A549 (cell line): ENCODE measurements around the gene NQO2. TPM values are rescaled to one million over a fixed set of nuclear protein-coding genes. Genes with fewer than 3 reads are reported as not detected.
"Not testable (repeated sequence)": the region's sequence is repeated elsewhere in the genome, so short reads cannot be mapped to it uniquely, and the experiment has no call there.

Experiments used
- ATAC-seq, 2 experiments: fragments of 200-7000 bp in 1 of 2; fragments of >200 bp in 1 of 2; cut with Nextera tagmentation in 1 of 2; cut with Tn5 transposase in 1 of 2; 3 replicates each; pipeline versions ENCODE4 v1.8.0 to v1.9.1; 2018 to 2020; ENCODE audit warnings: mild to moderate bottlenecking in 1 of 2, moderate library complexity in 1 of 2
- CTCF ChIA-PET: fragments of 300-600 bp; sonication (Branson Sonifier 250); formaldehyde crosslinking; extraction: SDS; loops from one replicate; lab custom pipeline; 2021; ENCODE audit warnings: antibody characterized with exemption, inconsistent platforms; lab: Yijun Ruan, JAX
- POLR2A ChIA-PET: fragments of 350-600 bp; formaldehyde crosslinking; extraction: SDS; loops from one replicate; lab custom pipeline; 2021; ENCODE audit warnings: antibody characterized with exemption, inconsistent platforms; lab: Yijun Ruan, JAX
- DNase-seq, 2 experiments: peaks; one replicate each; pipeline versions ENCODE4 v3.0.0 to v3.0.0-alpha.2; 2011 to 2016; ENCODE audit warnings: low read depth in 1 of 2, low spot score in 1 of 2
- FAIRE-seq: peaks from 2 replicates; lab custom pipeline; 2011; peaks lifted over from hg19 to GRCh38; lab: Jason Lieb, UNC
- H3K27ac ChIP-seq, 2 experiments: fragments of >200 bp; sonication (Bioruptor Twin); formaldehyde crosslinking; 3 replicates each; pipeline ENCODE4 v1.5.1; 2016 to 2017
- H3K4me1 ChIP-seq: fragments of >200 bp; sonication (Bioruptor Twin); formaldehyde crosslinking; 3 replicates; pipeline ENCODE4 v1.6.1; 2016
- H3K4me2 ChIP-seq: fragments of >200 bp; sonication (Bioruptor Twin); formaldehyde crosslinking; 3 replicates; pipeline ENCODE4 v1.6.1; 2016
- H3K4me3 ChIP-seq: fragments of >200 bp; sonication (Bioruptor Twin); formaldehyde crosslinking; 3 replicates; pipeline ENCODE4 v1.5.1; 2016
- H3K9me3 ChIP-seq: fragments of >200 bp; sonication (Bioruptor Twin); formaldehyde crosslinking; 3 replicates; pipeline ENCODE4 v1.6.1; 2016
- EHMT2 ChIP-seq: fragments of 200-600 bp; sonication (generic); IDR thresholded peaks from 2 replicates; pipeline ENCODE4 v1.6.1; 2016; ENCODE audit warnings: antibody characterized with exemption, low read depth, mild to moderate bottlenecking, moderate library complexity
- ESRRA ChIP-seq: fragments of 150-350 bp; IDR thresholded peaks from 2 replicates; pipeline ENCODE4 v1.6.1; 2014; ENCODE audit warnings: mild to moderate bottlenecking, low read length, borderline replicate concordance
- JUN ChIP-seq, 2 experiments: fragments of >200 bp; sonication (Bioruptor Twin); formaldehyde crosslinking; IDR thresholded peaks; 2 replicates in 1 of 2; 3 replicates in 1 of 2; pipeline ENCODE4 v1.6.1; 2016 to 2017
- PHF8 ChIP-seq: fragments of 200-600 bp; sonication (generic); IDR thresholded peaks from 2 replicates; pipeline ENCODE4 v1.6.1; 2016; ENCODE audit warnings: low read depth, mild to moderate bottlenecking, antibody characterized with exemption, moderate library complexity, borderline replicate concordance
- POLR2A ChIP-seq: IDR thresholded peaks from 2 replicates; pipeline ENCODE4 v1.6.1; 2012; ENCODE audit warnings: mild to moderate bottlenecking, low read length
- POLR2AphosphoS2 ChIP-seq: conservative IDR thresholded peaks from 2 replicates; pipeline ENCODE4 v1.6.1; 2012; ENCODE audit warnings: low read length, improper control_type of control experiment, inconsistent platforms
- RAD21 ChIP-seq, 2 experiments: fragments of >200 bp in 1 of 2; sonication (Bioruptor Twin) in 1 of 2; formaldehyde crosslinking in 1 of 2; IDR thresholded peaks in 1 of 2; conservative IDR thresholded peaks in 1 of 2; 2 replicates in 1 of 2; 3 replicates in 1 of 2; pipeline ENCODE4 v1.6.1; 2012 to 2018; ENCODE audit warnings: inconsistent platforms in 1 of 2
- SREBF2 ChIP-seq: fragments of 450-650 bp; IDR thresholded peaks from 2 replicates; pipeline ENCODE4 v1.6.1; 2014; ENCODE audit warnings: mild to moderate bottlenecking, moderate library complexity
- ZNF302 ChIP-seq: fragments of 250-450 bp; sonication (Bioruptor Pico); IDR thresholded peaks from 2 replicates; pipeline ENCODE4 v1.9.0; 2021; ENCODE audit warnings: inconsistent platforms, mild to moderate bottlenecking, moderate library complexity
- WGBS: methylation state at CpG from one replicate; pipeline ENCODE4 v1.1.6; 2017; ENCODE audit errors: missing lambda C conversion rate; 5-methylcytosine and 5-hydroxymethylcytosine counted together
- polyA plus RNA-seq, 4 experiments: library from polyadenylated mRNA; depleted of rRNA in 3 of 4; stranded (reverse); fragments of >200 nt; fragmentation: RNase III in 1 of 4; extraction: RNeasy Plus Mini Kit Qiagen cat#74134 plus additional on column Dnase treatment in 1 of 4; gene quantifications; 2 replicates in 3 of 4; 3 replicates in 1 of 4; pipeline ENCODE4 v1.2.3, GENCODE V29; 2011 to 2017
- TF ChIP-seq, protein P1 (sequence below): fragments of >200 bp; sonication (Bioruptor Twin); formaldehyde crosslinking; IDR thresholded peaks from 3 replicates; pipeline ENCODE4 v1.5.1; 2016
- TF ChIP-seq, protein P2 (sequence below): IDR thresholded peaks from 2 replicates; pipeline ENCODE4 v1.6.1; 2012

NQO2 gene
- polyA plus RNA-seq, 2 of the 4 experiments (the other 2 are of a cell fraction) = 67.2 to 86.5 TPM

DNA sequence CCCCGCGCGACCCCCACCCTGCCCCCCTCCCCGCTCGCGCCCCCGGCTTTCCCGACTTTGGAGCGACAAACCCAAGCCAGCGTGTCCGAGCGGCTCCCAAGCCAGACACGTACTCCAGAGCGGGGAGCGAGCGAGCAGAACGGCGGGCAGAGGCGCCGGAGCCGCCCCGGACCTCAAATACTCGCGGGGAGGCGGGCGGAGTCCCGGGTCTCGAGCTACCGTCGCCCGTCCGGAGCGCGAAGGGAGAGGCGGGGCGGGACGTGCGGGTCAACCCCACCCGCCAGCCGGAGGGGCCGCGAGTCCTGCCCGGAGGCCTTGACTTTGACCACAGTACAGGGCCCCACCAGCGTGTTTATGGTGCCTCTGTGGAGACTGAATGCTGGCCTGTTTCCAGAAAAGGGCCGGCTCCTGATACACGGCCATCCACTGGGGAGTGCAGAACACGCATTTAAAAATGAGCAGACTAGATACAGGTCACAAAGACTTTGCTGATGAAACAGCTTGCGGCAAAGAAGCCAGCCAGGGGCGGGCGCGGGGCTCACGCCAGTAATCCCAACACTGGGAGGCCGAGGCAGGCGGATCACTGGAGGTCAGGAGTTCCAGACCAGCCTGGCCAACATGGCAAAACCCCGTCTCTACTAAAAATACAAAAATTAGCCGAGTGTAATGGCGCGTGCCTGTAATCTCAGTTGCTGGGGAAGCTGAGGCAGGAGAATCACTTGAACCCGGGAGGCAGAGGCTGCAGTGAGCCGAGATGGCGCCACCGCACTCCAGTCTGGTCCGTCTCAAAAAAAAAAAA, 28.1 kb upstream of the NQO2 start, which contains the start of gene SERPINB6:
Gene SERPINB6, minus strand, starts transcription at position 148 of the 799 bp plus-strand sequence. CDS start 12,235 bp downstream, outside the sequence.
- Histone ChIP-seq H3K4me1 (peaks cover 20% of the 10 kb centered on the region), H3K27ac (peak within 1 kb of the TSS; percentile 88 to 99), H3K9me3 (no peaks in the 10 kb centered on the region), H3K4me3 (peak within 1 kb of the TSS; percentile 86), H3K4me2 (peak within 1 kb of the TSS; percentile 83)
- DNase-seq = peak; percentile 27 to 53
- TF ChIP-seq ESRRA (no peak), POLR2AphosphoS2 (no peak), PHF8 (peak; percentile 34; the same call in 1 of the 2 replicates), SREBF2 (no peak), EHMT2 (no peak), POLR2A (0 out of 2 replicates have a peak, but pooled peaks have one; percentile 20), JUN (IDR thresholded peaks at IDR 0.05) (0 out of 5 replicates have a peak, but pooled peaks of 1 of the 2 experiments have one; percentile 55), RAD21 (conservative IDR thresholded peaks at IDR 0.05 in 1 of 2, IDR thresholded peaks at IDR 0.05 in 1 of 2) (no peak), ZNF302 (CRISPR knock-in tag) (no peak)
- TF ChIP-seq, protein P1, sequence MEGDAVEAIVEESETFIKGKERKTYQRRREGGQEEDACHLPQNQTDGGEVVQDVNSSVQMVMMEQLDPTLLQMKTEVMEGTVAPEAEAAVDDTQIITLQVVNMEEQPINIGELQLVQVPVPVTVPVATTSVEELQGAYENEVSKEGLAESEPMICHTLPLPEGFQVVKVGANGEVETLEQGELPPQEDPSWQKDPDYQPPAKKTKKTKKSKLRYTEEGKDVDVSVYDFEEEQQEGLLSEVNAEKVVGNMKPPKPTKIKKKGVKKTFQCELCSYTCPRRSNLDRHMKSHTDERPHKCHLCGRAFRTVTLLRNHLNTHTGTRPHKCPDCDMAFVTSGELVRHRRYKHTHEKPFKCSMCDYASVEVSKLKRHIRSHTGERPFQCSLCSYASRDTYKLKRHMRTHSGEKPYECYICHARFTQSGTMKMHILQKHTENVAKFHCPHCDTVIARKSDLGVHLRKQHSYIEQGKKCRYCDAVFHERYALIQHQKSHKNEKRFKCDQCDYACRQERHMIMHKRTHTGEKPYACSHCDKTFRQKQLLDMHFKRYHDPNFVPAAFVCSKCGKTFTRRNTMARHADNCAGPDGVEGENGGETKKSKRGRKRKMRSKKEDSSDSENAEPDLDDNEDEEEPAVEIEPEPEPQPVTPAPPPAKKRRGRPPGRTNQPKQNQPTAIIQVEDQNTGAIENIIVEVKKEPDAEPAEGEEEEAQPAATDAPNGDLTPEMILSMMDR = 0 out of 3 replicates have a peak, but pooled peaks have one; percentile 9
- TF ChIP-seq, protein P2, sequence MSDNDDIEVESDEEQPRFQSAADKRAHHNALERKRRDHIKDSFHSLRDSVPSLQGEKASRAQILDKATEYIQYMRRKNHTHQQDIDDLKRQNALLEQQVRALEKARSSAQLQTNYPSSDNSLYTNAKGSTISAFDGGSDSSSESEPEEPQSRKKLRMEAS = 0 out of 2 replicates have a peak, but pooled peaks have one; percentile 23
- ChIA-PET CTCF (interaction anchor here (0.7 to 1.6 kb wide), 7 partner anchors 11 to 816 kb away, joined by 3 to 10 read pairs (median 3); no protein-coding TSS in a partner anchor), POLR2A (interaction anchor here (0.6 to 1.6 kb wide), 9 partner anchors 11 to 206 kb away, joined by 3 to 35 read pairs (median 3); partner anchors contain the start of gene WRNIP1)
- 2% methylated on average over 20 of the region's 63 CpGs for WGBS
- FAIRE-seq = no peak
- ATAC-seq = peak; percentile 85 to 89

DNA sequence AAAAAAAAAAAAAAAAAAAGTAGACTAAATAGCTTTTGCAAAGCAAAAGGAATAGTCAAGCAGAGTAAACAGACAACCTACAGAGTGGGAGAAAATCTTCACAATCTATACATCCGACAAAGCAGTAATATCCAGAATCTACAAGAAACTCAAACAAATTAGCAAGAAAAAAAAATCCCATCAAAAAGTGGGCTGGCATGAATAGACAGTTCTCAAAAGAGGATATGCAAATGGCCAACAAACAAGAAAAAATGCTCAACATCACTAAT, 27.5 kb upstream of the NQO2 start:
- Histone ChIP-seq H3K4me2 (peak overlapping the region; percentile 83), H3K4me3 (peak overlapping the region; percentile 86), H3K4me1 (peaks cover 25% of the 10 kb centered on the region), H3K27ac (peak overlapping the region; percentile 88 to 99)
- DNase-seq, H3K9me3 ChIP-seq, FAIRE-seq, ATAC-seq: not testable (repeated sequence)
- ChIA-PET POLR2A (interaction anchor here (0.6 to 1.6 kb wide), 7 partner anchors 11 to 207 kb away, joined by 3 to 35 read pairs (median 3); partner anchors contain the start of gene WRNIP1), CTCF (interaction anchor here (0.7 to 1.6 kb wide), 7 partner anchors 11 to 816 kb away, joined by 3 to 10 read pairs (median 3); no protein-coding TSS in a partner anchor)
- 36% methylated on average over 1 of the region's 1 CpG for WGBS

DNA sequence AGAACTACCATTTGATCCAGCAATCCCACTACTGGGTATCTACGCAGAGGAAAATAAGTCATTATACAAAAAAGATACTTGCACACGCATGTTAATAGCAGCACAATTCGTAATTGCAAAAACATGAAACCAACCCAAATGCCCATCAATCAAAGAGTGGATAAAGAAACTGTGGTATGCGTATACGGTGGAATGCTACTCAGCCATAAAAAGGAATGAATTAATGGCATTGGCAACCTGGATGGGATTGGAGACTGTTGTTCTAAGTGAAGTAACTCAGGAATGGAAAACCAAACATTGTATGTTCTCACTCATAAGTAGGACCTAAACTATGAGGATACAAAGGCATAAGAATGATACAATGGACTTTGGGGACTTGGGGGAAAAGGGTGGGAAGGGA, 27.0 kb upstream of the NQO2 start:
- CTCF ChIA-PET = interaction anchor here (1.0 to 2.6 kb wide), 4 partner anchors 12 to 40 kb away, joined by 3 to 10 read pairs (median 6); no protein-coding TSS in a partner anchor
- not testable (repeated sequence) for DNase-seq

DNA sequence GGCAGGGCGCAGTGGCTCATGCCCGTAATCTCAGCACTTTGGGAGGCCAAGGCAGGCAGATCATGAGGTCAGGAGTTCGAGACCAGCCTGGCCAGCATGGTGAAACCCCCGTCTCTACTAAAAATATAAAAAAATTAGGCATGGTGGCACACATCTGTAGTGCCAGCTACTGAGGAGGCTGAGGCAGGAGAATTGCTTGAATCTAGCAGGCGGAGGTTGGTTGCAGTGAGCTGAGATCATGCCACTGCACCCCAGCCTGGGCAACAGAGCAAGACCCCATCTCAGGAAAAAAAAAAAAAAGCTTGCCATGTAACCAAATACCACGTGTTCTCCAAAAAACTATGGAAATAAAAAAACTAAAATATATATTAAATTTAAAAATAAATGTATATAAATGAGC, 26.5 kb upstream of the NQO2 start:
- H3K9me3 ChIP-seq, DNase-seq, H3K4me3 ChIP-seq, POLR2A ChIA-PET, H3K4me2 ChIP-seq, FAIRE-seq, H3K27ac ChIP-seq, ATAC-seq: not testable (repeated sequence)
- CTCF ChIA-PET = interaction anchor here (0.8 to 3.0 kb wide), 4 partner anchors 16 to 58 kb away, joined by 4 to 21 read pairs (median 6); no protein-coding TSS in a partner anchor
- WGBS = 90% methylated on average over 6 of the region's 6 CpGs
- H3K4me1 ChIP-seq = peaks cover 35% of the 10 kb centered on the region

More for the DNA sequence above, 27.0 kb upstream of the NQO2 start:
- H3K4me2 ChIP-seq = peak overlapping the region; percentile 83
- H3K27ac ChIP-seq = peak overlapping the region; percentile 88 to 99; a peak in 4 of 6 replicates
- 94% methylated on average over 5 of the region's 5 CpGs for WGBS
- H3K9me3 ChIP-seq, FAIRE-seq, ATAC-seq, H3K4me3 ChIP-seq: not testable (repeated sequence)
- peaks cover 30% of the 10 kb centered on the region for H3K4me1 ChIP-seq
- POLR2A ChIA-PET = interaction anchor here (0.6 to 1.6 kb wide), 3 partner anchors 15 to 205 kb away, joined by 3 to 35 read pairs (median 4); no protein-coding TSS in a partner anchor
